ENCODE data around the gene RNU7-1.

RNU7-1 gene

DNA sequence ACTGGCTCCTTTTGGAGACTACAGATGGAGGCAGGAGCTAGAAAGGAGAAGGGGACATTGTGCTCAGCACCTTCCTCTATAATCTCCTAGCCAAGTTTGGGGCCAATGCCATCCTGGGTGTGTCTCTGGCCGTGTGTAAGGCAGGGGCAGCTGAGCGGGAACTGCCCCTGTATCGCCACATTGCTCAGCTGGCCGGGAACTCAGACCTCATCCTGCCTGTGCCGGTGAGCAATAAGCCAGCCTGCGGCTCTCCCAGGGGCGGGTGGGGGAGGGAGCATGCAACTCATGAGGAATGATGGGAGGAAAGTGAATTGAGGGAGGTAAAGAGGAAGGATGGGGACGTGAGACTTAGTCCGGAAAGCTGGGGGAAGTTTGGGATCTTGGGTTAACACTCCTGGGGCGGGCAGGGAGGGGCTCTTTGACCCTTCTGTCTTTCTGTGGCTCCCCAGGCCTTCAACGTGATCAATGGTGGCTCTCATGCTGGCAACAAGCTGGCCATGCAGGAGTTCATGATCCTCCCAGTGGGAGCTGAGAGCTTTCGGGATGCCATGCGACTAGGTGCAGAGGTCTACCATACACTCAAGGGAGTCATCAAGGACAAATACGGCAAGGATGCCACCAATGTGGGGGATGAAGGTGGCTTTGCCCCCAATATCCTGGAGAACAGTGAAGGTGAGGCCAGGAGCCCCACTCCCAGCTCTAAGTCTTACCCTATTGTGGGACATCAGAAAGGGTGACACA is 26.0 kb upstream of the RNU7-1 start:
- DNase-seq (ENCODE audit: low read depth in 2 of 3, low spot score in 2 of 3), result no peak

DNA sequence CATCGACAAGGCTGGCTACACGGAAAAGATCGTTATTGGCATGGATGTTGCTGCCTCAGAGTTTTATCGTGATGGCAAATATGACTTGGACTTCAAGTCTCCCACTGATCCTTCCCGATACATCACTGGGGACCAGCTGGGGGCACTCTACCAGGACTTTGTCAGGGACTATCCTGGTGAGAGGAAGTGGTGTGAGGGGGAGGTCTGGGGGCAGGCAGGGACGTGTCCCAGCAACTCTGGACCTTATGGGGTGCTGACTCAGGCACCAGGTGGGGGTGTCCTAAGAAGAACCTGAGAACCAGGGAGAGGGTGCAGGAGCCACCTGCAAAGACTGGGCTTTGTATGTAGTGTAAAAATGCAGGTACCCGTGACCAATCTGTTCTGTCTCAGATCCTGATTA is 24.0 kb upstream of the RNU7-1 start:
- DNase-seq (ENCODE audit: low read depth in 2 of 3, low spot score in 2 of 3), result no peak

DNA sequence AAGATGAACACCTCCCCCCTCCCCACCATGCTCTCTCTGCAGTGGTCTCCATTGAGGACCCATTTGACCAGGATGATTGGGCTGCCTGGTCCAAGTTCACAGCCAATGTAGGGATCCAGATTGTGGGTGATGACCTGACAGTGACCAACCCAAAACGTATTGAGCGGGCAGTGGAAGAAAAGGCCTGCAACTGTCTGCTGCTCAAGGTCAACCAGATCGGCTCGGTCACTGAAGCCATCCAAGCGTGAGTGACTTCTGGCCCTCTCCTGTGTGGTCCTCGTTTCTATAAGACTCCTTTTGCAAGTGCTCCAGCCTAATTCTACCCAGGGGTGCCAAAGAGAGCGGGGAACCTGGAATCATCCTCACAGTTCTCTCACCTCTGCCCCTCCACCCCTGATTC is 22.1 kb upstream of the RNU7-1 start:
- DNase-seq (ENCODE audit: low read depth in 2 of 3, low spot score in 2 of 3), result no peak

DNA sequence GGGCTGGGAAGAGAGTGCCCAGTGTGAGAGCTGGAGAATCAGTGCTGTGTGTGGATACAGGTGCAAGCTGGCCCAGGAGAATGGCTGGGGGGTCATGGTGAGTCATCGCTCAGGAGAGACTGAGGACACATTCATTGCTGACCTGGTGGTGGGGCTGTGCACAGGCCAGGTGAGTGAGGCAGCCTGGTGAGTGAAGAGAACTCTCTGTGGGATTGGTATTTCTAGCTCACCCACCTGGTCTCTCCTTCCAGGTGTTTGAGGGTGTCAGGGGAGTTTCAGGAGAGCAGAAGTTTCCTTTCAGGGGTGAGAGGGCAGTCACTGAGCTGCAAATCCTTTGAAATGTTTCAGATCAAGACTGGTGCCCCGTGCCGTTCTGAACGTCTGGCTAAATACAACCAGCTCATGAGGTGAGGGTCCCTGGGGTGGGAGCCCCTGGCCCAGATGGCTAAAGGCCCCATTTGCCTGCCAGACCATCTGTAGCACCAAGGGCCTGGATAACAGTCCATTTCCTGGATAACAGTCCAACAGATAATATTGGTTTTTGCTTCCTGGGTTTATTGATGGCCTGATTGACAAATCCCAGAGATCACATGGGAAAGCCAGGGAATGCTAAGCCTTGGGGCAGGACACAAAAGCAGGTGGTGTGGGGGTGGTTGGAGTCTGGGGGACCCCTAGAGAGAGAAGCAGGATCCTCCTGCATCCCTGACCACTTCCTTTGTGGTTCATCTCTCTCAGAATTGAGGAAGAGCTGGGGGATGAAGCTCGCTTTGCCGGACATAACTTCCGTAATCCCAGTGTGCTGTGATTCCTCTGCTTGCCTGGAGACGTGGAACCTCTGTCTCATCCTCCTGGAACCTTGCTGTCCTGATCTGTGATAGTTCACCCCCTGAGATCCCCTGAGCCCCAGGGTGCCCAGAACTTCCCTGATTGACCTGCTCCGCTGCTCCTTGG is 21.3 kb upstream of the RNU7-1 start:
- DNase-seq (ENCODE audit: low read depth in 2 of 3, low spot score in 2 of 3), result no peak

DNA sequence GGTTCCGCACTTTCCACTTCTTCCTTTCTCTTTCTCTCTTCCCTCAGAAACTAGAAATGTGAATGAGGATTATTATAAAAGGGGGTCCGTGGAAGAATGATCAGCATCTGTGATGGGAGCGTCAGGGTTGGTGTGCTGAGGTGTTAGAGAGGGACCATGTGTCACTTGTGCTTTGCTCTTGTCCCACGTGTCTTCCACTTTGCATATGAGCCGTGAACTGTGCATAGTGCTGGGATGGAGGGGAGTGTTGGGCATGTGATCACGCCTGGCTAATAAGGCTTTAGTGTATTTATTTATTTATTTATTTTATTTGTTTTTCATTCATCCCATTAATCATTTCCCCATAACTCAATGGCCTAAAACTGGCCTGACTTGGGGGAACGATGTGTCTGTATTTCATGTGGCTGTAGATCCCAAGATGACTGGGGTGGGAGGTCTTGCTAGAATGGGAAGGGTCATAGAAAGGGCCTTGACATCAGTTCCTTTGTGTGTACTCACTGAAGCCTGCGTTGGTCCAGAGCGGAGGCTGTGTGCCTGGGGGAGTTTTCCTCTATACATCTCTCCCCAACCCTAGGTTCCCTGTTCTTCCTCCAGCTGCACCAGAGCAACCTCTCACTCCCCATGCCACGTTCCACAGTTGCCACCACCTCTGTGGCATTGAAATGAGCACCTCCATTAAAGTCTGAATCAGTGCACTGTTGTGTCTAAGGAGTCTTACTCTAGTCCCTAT is 20.4 kb upstream of the RNU7-1 start:
- DNase-seq (ENCODE audit: low read depth in 2 of 3, low spot score in 2 of 3), result no peak

DNA sequence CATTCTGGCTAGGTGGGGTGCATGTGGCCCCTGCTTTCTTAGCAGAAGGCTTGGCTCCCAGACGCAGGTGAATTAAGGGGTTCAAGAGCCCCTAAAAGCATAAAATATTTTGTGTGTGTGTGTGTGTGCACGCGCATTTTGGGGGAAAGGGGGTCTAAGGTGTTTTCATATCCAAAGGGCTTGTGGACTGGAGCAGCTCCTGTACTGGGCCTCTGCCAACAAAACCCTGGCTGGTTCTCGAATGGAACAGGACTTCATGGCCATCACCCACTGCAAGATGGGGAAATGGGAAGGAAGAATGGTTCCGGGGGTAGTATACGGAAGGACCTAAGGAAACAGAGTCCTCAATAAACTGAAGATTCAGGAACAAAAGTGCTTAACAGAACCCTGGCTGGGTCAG is 19.8 kb upstream of the RNU7-1 start:
- no peak for DNase-seq (ENCODE audit: low read depth in 2 of 3, low spot score in 2 of 3)

DNA sequence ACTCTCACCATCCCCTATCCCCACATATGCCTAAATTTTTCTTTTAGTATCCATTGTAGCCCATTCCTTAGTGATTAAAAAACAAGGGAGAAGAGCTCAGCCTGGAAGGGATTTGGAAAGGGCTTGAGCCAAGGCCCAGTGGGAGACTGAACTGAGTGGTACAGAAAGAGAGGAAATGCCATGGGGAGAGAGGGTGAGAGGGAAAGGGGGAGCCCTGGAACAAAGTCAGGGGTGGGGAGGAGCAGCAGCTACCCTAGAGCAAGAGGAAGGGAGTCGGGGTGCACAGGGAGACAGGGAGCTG is 18.4 kb upstream of the RNU7-1 start:
- DNase-seq (ENCODE audit: low read depth in 2 of 3, low spot score in 2 of 3), result no peak

DNA sequence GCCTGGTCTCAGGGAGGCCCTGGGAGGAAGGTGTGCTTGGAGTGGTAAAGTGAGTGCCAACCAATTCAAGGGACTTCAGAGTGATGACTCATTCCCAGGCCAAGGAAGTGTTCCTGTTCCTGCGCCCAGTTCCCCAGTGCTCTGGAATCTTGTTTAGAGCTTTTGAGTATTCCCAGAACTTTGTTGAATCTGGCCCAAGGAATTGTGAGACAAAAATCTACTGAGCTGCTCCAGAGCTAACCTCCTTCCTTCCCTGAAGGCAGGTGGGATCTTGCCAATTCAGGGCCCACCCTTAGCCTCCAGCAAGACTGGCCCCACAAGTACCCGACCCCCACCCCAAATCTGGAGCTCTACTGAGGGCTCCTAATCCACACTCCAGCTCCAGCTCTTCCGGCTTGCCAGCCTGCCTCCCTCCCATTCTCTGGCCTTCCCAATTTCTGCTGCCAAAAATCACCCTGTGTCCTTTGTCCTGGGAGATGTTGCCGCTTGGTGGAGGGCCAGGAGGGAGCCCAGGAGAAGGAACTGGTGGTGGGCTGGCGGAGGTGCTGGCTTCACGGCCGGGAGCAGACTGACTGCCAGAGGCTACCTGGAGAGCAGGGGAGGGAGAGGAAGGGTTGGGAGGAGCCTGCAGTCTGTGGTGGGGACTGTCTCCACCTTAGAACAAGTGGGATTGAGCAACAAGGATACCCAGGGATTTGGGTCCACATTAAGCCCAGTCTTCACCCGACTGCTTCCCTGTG is 17.9 kb upstream of the RNU7-1 start:
- DNase-seq (ENCODE audit: low read depth in 2 of 3, low spot score in 2 of 3), result no peak

DNA sequence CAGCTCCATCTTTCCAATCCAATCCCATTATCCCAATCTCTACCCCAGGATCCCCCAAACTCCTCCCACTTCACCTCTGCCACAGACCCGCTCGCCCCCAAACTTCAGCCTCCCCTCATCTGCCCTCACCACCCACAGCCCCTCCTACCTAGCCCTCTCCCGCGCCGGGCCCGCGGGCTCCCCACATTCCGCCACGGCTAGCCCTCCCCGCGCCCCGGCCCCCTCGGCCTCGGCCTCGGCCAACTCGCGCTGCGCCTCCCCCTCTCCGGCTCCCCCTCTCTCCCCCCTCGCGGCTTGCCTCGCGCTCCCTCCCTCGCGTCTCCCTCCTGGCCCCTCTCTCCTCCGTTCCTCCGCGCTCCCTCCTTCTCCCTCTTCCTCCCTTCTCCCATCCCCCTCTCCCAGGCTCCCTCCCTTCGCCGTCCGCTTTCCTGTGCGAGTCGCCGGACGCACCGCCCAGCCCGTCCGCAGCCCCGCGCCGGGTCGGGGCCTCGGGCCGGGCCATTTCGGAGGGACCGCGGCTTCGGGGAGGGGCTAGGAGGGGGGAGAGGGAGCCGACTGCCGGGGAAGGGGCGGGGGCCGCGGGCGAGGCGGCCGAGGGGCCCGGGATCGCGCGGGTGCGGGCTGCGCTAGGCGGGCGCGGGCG is 16.1 kb upstream of the RNU7-1 start, which contains the start of gene ATN1:
Gene ATN1 (plus strand): TSS at position 581 of the 643 bp plus-strand sequence. CDS start 6,043 bp downstream, outside the sequence.
- DNase-seq (ENCODE audit: low read depth in 2 of 3, low spot score in 2 of 3), result no peak

DNA sequence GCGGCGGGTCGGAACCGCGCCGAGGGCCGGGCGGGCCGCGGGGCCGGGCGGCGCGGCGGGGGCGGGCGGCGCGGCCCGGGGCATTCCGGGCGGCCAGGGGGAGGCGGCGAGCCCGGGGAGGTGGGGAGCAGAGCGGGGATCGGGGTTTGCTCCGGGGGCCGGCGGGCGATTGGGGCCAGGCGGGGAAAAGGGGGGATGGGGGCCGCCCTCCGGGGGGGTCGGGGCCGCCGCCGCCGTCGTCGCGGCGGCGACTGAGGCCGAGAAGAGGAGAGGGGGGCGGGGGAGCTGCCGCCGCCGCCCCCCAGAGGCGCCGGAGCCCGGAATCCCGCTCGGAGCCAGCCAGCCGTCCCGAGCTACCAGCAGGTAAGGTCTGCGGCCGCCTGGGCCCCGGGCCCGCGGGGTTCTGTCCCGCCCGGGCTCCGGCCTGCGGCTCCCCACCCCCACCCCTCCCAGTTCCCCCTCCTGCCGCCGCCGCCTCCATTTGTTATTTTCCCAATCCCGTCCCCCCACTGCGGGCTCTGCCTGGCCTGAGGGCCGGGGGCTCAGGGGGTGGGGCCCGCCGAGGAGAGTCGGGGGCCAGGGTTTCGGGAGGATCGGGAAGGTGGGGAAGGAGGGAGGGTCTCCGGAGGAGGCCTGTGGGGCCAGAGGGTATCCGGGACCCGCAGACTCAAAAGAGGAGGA is 15.5 kb upstream of the RNU7-1 start:
- DNase-seq (ENCODE audit: low read depth in 2 of 3, low spot score in 2 of 3), result no peak

DNA sequence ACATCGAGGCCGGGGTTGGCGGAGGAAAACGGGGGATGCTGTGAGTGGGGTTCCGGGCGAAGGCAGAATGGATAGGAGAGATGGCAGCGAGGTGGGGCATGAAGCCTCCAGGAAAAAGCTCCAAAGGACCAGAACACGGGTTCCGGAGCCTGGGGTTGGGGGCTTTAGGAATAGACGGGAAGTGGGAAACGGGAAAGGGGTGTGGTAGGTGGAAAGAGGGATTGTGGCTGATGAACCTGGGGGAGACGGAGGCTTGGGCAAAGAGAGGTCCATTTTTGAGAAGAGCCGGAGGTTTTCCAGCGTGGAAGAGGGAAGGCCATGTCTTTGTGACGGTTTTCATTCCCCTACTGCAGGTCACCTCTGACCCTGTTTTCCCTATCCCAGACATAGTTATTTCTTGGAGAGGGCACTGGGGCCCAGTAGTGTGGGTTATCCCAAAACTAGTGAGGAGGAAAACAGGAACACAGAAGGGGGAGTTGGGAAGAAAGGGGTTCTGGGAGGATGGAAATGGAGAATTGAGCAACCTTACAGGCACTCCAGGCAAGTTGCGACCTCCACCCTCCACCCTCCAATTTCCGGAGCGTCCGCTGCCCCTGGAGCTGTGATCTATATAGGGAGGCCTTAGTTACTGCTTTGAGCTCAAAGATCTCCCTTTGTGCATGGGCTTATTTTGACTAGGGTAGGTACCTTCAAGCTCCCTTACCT is 14.8 kb upstream of the RNU7-1 start:
- DNase-seq (ENCODE audit: low read depth in 2 of 3, low spot score in 2 of 3), result no peak

DNA sequence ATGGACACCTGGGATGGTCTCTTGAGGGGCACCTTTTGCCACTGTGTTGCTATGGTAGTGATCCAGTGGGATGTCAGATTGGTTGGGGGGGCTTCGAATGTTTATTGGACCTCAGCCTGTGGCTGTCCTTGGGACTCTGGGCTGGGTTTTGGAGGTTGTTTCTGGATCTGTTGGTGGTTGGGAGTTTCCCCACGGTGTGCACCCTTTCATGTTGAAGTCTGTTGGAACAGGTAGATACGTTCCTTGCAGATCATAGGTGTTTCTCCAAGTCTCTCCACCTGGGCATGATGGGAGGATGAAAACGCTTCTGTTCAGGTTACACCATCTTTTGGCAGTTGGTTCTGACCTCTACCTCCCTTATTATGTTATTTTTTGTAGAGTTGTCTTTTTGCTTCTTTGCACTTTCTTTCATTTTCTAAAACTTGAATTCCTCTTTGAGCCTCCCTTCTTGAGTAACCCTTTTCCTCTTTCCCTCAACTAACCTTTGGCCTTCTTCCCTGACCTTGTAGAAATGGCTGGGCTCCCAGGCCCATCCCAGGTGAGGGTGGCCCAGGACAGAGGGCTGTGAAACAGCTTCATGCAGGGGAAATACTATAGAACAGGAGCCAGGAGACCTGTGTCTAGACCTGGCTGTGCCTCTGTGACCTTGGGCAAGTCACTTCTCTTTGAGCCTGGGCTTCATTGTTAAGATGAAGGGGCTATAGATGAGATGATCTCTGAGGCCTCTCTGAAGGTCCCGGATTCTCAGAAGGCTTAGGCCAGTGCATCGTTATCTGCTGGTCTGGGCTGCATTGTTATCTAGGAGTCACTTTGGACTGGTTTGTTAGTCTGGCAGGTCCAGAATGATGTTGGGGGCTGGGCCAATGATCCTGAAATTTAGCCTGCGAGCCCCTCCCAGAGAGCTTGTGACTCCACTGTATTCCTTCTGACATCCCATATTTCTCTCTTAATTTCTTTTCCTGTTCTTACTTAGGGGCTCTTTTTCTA is 13.9 kb upstream of the RNU7-1 start:
- no peak for DNase-seq (ENCODE audit: low read depth in 2 of 3, low spot score in 2 of 3)

DNA sequence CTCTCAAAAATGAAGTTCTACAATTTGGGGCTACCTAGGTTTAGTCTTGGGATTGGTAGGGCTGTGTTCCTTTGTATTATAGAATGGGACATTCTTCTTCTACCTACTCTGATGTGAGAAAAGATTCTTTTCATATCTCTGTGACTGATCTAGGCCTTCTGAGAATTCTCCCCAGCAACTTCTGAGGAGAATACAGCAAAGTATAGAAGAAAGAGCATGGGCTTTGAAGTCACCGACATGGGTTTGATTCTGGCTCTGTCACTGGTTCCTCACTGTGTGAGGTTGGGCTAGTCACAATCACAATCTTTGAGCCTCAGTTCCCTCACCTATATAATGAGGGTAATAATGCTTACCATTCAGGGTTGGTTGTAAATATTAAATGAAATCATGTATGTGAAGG is 10.8 kb upstream of the RNU7-1 start:
- DNase-seq (ENCODE audit: low read depth in 2 of 3, low spot score in 2 of 3), result no peak

DNA sequence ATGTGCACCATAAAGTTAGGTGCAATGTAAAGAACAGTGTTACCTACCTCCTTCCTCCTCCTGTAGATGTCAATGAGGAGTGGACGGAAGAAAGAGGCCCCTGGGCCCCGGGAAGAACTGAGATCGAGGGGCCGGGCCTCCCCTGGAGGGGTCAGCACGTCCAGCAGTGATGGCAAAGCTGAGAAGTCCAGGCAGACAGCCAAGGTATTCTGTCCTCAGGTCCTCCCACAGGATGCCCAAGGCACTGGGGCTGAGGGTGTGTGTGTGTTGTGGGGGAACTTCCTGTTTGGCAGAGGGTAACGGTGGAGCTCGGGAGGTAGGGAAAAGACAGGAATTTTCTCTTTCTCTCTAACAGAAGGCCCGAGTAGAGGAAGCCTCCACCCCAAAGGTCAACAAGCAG is 9.5 kb upstream of the RNU7-1 start:
- no peak for DNase-seq (ENCODE audit: low read depth in 2 of 3, low spot score in 2 of 3)

DNA sequence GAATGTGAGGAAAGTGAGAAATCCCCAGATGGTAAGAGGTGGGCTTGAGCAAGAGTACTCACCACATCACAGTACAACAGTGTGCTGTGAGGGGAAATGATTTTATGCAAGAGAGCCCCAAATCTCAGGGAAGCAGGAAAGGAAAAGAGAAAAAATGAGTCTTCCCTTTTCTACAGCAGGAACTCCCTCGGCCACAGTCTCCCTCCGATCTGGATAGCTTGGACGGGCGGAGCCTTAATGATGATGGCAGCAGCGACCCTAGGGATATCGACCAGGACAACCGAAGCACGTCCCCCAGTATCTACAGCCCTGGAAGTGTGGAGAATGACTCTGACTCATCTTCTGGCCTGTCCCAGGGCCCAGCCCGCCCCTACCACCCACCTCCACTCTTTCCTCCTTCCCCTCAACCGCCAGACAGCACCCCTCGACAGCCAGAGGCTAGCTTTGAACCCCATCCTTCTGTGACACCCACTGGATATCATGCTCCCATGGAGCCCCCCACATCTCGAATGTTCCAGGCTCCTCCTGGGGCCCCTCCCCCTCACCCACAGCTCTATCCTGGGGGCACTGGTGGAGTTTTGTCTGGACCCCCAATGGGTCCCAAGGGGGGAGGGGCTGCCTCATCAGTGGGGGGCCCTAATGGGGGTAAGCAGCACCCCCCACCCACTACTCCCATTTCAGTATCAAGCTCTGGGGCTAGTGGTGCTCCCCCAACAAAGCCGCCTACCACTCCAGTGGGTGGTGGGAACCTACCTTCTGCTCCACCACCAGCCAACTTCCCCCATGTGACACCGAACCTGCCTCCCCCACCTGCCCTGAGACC is 8.0 kb upstream of the RNU7-1 start:
- no peak for DNase-seq (ENCODE audit: low read depth in 2 of 3, low spot score in 2 of 3)

DNA sequence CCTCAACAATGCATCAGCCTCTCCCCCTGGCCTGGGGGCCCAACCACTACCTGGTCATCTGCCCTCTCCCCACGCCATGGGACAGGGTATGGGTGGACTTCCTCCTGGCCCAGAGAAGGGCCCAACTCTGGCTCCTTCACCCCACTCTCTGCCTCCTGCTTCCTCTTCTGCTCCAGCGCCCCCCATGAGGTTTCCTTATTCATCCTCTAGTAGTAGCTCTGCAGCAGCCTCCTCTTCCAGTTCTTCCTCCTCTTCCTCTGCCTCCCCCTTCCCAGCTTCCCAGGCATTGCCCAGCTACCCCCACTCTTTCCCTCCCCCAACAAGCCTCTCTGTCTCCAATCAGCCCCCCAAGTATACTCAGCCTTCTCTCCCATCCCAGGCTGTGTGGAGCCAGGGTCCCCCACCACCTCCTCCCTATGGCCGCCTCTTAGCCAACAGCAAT is 7.4 kb upstream of the RNU7-1 start:
- DNase-seq (ENCODE audit: low read depth in 2 of 3, low spot score in 2 of 3), result no peak

Measured in activated CD8-positive, alpha-beta memory T cell treated with anti-CD3 and anti-CD28 coated beads for 48 hours (primary cell).